HEK293 (cell line): ENCODE data around the gene ZNF821.

Experiments
- ATF2 ChIP-seq: fragments of 450-650 bp; formaldehyde crosslinking; IDR thresholded peaks from 2 replicates; pipeline ENCODE4 v1.5.1; 2016; ENCODE audit warnings: missing biosample characterization, missing genetic modification characterization, low read depth
- CTCF ChIP-seq: fragments of 450-650 bp; formaldehyde crosslinking; IDR thresholded peaks from 2 replicates; pipeline ENCODE4 v1.5.1; 2016; ENCODE audit warnings: missing biosample characterization, missing genetic modification characterization
- KLF10 ChIP-seq: fragments of 450-650 bp; IDR thresholded peaks from 2 replicates; pipeline ENCODE4 v1.5.1; 2018; ENCODE audit warnings: missing biosample characterization, mild to moderate bottlenecking, missing genetic modification characterization
- PRDM6 ChIP-seq: fragments of 450-650 bp; formaldehyde crosslinking; IDR thresholded peaks from 2 replicates; pipeline ENCODE4 v1.5.1; 2017; ENCODE audit warnings: missing biosample characterization, missing genetic modification characterization
- TCF7L2 ChIP-seq: IDR thresholded peaks from 2 replicates; pipeline ENCODE4 v1.6.1; 2011; ENCODE audit warnings: low read depth, mild to moderate bottlenecking, inconsistent platforms, low read length, moderate library complexity, borderline replicate concordance
- ZBTB1 ChIP-seq: fragments of 450-650 bp; formaldehyde crosslinking; IDR thresholded peaks from 2 replicates; pipeline ENCODE4 v1.5.1; 2016; ENCODE audit warnings: missing biosample characterization, missing genetic modification characterization
- ZNF133 ChIP-seq: fragments of 450-650 bp; formaldehyde crosslinking; IDR thresholded peaks from 2 replicates; pipeline ENCODE4 v1.5.1; 2016; ENCODE audit warnings: missing biosample characterization, missing genetic modification characterization
- ZNF140 ChIP-seq: fragments of 450-650 bp; formaldehyde crosslinking; IDR thresholded peaks from 2 replicates; pipeline ENCODE4 v1.5.1; 2016; ENCODE audit warnings: missing biosample characterization, missing genetic modification characterization
- ZNF26 ChIP-seq: fragments of 450-650 bp; formaldehyde crosslinking; IDR thresholded peaks from 2 replicates; pipeline ENCODE4 v1.5.1; 2016; ENCODE audit warnings: missing biosample characterization, missing genetic modification characterization
- ZNF350 ChIP-seq: fragments of 450-650 bp; formaldehyde crosslinking; IDR thresholded peaks from 2 replicates; pipeline ENCODE4 v1.5.0; 2017; ENCODE audit warnings: missing biosample characterization, mild to moderate bottlenecking, missing genetic modification characterization
- ZNF449 ChIP-seq: fragments of 450-650 bp; formaldehyde crosslinking; IDR thresholded peaks from 2 replicates; pipeline ENCODE4 v1.5.1; 2017; ENCODE audit warnings: missing biosample characterization, mild to moderate bottlenecking, missing genetic modification characterization, moderate library complexity
- ZNF514 ChIP-seq: fragments of 450-650 bp; formaldehyde crosslinking; IDR thresholded peaks from 2 replicates; pipeline ENCODE4 v1.5.1; 2016; ENCODE audit warnings: missing biosample characterization, missing genetic modification characterization

GRCh38 chr16:71834291-71834690 lies 49.7 kb downstream of the ZNF821 start:
- TF ChIP-seq ZNF140 (tag by site-specific recombination) (no peak), ZBTB1 (tag by site-specific recombination) (no peak), PRDM6 (no peak), CTCF (tag by site-specific recombination) (no peak), ZNF449 (tag by site-specific recombination) (no peak), TCF7L2 (no peak), ZNF514 (tag by site-specific recombination) (no peak), ATF2 (tag by site-specific recombination) (no peak), KLF10 (tag by site-specific recombination) (no peak), ZNF133 (tag by site-specific recombination) (no peak), ZNF26 (tag by site-specific recombination) (no peak), ZNF350 (tag by site-specific recombination) (no peak)
